ENCODE data around the gene WDFY2. TPM values are rescaled to one million over a fixed set of nuclear protein-coding genes. Genes with fewer than 3 reads are reported as not detected.

The WDFY2 gene
- total RNA-seq, 1 donor from 2014 or later = 3.9 TPM

GRCh38 chr13:51804295-51805172 is 220.3 kb downstream of the WDFY2 start:
- peak overlapping the region; percentile 82 for H3K4me3 Mint-ChIP-seq (ENCODE audit: unreplicated experiment)
- H3K4me1 Mint-ChIP-seq (ENCODE audit: low read depth) = peaks cover 38% of the 10 kb centered on the region
- TF ChIP-seq, protein P1, sequence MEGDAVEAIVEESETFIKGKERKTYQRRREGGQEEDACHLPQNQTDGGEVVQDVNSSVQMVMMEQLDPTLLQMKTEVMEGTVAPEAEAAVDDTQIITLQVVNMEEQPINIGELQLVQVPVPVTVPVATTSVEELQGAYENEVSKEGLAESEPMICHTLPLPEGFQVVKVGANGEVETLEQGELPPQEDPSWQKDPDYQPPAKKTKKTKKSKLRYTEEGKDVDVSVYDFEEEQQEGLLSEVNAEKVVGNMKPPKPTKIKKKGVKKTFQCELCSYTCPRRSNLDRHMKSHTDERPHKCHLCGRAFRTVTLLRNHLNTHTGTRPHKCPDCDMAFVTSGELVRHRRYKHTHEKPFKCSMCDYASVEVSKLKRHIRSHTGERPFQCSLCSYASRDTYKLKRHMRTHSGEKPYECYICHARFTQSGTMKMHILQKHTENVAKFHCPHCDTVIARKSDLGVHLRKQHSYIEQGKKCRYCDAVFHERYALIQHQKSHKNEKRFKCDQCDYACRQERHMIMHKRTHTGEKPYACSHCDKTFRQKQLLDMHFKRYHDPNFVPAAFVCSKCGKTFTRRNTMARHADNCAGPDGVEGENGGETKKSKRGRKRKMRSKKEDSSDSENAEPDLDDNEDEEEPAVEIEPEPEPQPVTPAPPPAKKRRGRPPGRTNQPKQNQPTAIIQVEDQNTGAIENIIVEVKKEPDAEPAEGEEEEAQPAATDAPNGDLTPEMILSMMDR (IDR thresholded peaks at IDR 0.05) = no peak
- peak overlapping the region; percentile 64 for H3K27ac Mint-ChIP-seq (ENCODE audit: unreplicated experiment)
- DNase-seq (ENCODE audit: low spot score) = no peak
- H3K36me3 Mint-ChIP-seq (ENCODE audit: low read depth) = no peaks in the 10 kb centered on the region
- no peaks in the 10 kb centered on the region for H3K9me3 Mint-ChIP-seq (ENCODE audit: low read depth)
- H3K27me3 Mint-ChIP-seq (ENCODE audit: low read depth) = no peaks in the 10 kb centered on the region

DNA sequence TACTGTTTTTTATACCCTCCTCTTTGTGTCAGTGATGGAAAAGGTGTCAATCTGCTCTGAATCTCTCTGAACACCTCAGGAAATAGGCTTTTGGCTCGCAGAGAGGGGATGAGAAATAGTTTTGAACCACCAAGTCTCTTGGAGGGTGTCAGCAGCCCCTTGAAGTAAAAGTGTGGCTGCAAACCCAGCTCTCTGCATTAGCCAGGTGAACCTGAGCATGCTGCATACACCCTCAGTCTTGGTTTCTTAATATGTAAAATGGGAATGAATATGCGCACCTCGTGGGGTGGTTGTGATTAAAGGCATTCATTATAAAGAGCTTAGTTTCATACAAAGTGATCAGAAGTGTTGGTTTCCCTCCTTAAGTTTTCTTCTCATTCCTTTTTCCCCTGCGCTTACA is 221.1 kb downstream of the WDFY2 start:
- Mint-ChIP-seq H3K4me1 (ENCODE audit: low read depth) (peaks cover 38% of the 10 kb centered on the region), H3K9me3 (ENCODE audit: low read depth) (no peaks in the 10 kb centered on the region), H3K36me3 (ENCODE audit: low read depth) (no peaks in the 10 kb centered on the region), H3K27ac (ENCODE audit: unreplicated experiment) (peak overlapping the region; percentile 2), H3K27me3 (ENCODE audit: low read depth) (no peaks in the 10 kb centered on the region), H3K4me3 (ENCODE audit: unreplicated experiment) (no peak overlapping the region)
- TF ChIP-seq, protein P1 (IDR thresholded peaks at IDR 0.05) = no peak
- no peak for DNase-seq (ENCODE audit: low spot score)

DNA sequence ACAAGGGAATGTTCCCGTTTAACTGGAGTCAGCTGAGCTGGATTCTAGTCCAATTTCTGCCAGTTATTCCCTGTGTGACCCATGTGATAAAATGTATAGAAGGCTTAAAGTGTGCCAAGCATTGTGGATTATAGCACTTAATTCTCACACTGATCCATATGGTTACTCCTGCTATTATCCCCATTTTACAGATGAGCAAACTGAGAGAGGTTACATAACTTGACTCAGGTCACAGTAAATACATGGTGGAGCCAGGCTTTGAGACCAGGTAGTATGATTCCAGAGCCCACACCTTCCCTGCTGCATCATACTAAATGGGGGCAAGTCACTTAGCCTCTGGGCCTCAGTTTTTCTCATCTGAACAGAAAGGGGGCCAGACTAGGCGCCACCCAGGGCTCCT is 221.7 kb downstream of the WDFY2 start:
- TF ChIP-seq, protein P1 (IDR thresholded peaks at IDR 0.05) = no peak
- Mint-ChIP-seq H3K36me3 (ENCODE audit: low read depth) (no peaks in the 10 kb centered on the region), H3K4me3 (ENCODE audit: unreplicated experiment) (no peak overlapping the region), H3K27me3 (ENCODE audit: low read depth) (no peaks in the 10 kb centered on the region), H3K9me3 (ENCODE audit: low read depth) (no peaks in the 10 kb centered on the region), H3K27ac (ENCODE audit: unreplicated experiment) (no peak overlapping the region), H3K4me1 (ENCODE audit: low read depth) (peaks cover 38% of the 10 kb centered on the region)
- DNase-seq (ENCODE audit: low spot score) = no peak

- Mint-ChIP-seq H3K4me3 (ENCODE audit: unreplicated experiment) (no peak overlapping the region), H3K9me3 (ENCODE audit: low read depth) (no peaks in the 10 kb centered on the region)
- DNase-seq (ENCODE audit: low spot score) = no peak
These were observed 222.3 kb downstream of the WDFY2 start for GRCh38 chr13:51806566-51806965.

GRCh38 chr13:51807041-51807440 is 222.8 kb downstream of the WDFY2 start:
- Mint-ChIP-seq H3K4me3 (ENCODE audit: unreplicated experiment) (no peak overlapping the region), H3K27me3 (ENCODE audit: low read depth) (no peaks in the 10 kb centered on the region)
- no peak for DNase-seq (ENCODE audit: low spot score)

More at GRCh38 chr13:51806566-51806965, 222.3 kb downstream of the WDFY2 start:
- peaks cover 35% of the 10 kb centered on the region for H3K4me1 Mint-ChIP-seq (ENCODE audit: low read depth)
- H3K27me3 Mint-ChIP-seq (ENCODE audit: low read depth) = no peaks in the 10 kb centered on the region
- H3K27ac Mint-ChIP-seq (ENCODE audit: unreplicated experiment) = no peak overlapping the region
- H3K36me3 Mint-ChIP-seq (ENCODE audit: low read depth) = no peaks in the 10 kb centered on the region
- TF ChIP-seq, protein P1 (IDR thresholded peaks at IDR 0.05) = no peak

More at GRCh38 chr13:51807041-51807440, 222.8 kb downstream of the WDFY2 start:
- TF ChIP-seq, protein P1 (IDR thresholded peaks at IDR 0.05) = no peak
- H3K9me3 Mint-ChIP-seq (ENCODE audit: low read depth) = no peaks in the 10 kb centered on the region
- no peak overlapping the region for H3K27ac Mint-ChIP-seq (ENCODE audit: unreplicated experiment)
- peaks cover 31% of the 10 kb centered on the region for H3K4me1 Mint-ChIP-seq (ENCODE audit: low read depth)
- no peaks in the 10 kb centered on the region for H3K36me3 Mint-ChIP-seq (ENCODE audit: low read depth)

All from chondrocyte (in vitro differentiated cells).